HepG2 (cell line): ENCODE data around the gene HORMAD2. TPM values are rescaled to one million over a fixed set of nuclear protein-coding genes. Genes with fewer than 3 reads are reported as not detected.
A peak's percentile ranks its signal among the peaks of the same experiment; 100 is the strongest.

Source experiments
- ATAC-seq: fragments of 200-7000 bp; cut with Tn5 transposase; 3 replicates; pipeline ENCODE4 v1.9.1; 2020; ENCODE audit warnings: mild to moderate bottlenecking, moderate library complexity
- BruUV-seq: library from RNA; stranded (reverse); fragments of 400-500 nt; replicated peaks from 2 replicates; lab custom pipeline; 2021; lab: Mats Ljungman, UMichigan
- CTCF ChIA-PET: fragments of 300-600 bp; formaldehyde crosslinking; extraction: SDS; loops from one replicate; lab custom pipeline; 2021; ENCODE audit warnings: low total read pairs, inconsistent platforms, low intra/inter-chr PET ratio; lab: Yijun Ruan, JAX
- POLR2A ChIA-PET: fragments of 350-600 bp; sonication (Branson Sonifier 250); formaldehyde crosslinking; loops from one replicate; lab custom pipeline; 2020; ENCODE audit warnings: antibody characterized with exemption, inconsistent platforms; lab: Yijun Ruan, JAX
- DNase-seq: peaks from one replicate; pipeline ENCODE4 v3.0.0-alpha.2; 2015; ENCODE audit warnings: low spot score
- FAIRE-seq: peaks from 3 replicates; lab custom pipeline; 2011; peaks lifted over from hg19 to GRCh38; lab: Jason Lieb, UNC
- H2AFZ ChIP-seq: one replicate; pipeline ENCODE4 v1.6.1; 2011; ENCODE audit warnings: low read length, inconsistent platforms
- H3K27ac ChIP-seq: fragments of 300-600 bp; 3 replicates; pipeline ENCODE4 v1.8.0; 2011; ENCODE audit warnings: mixed run types, mild to moderate bottlenecking, mixed read lengths, low read length, inconsistent platforms; ENCODE audit not compliant: insufficient read depth; ENCODE audit errors: extremely low read length
- H3K27me3 ChIP-seq, 2 experiments: fragments of 200-600 bp in 1 of 2; 2 replicates in 1 of 2; 3 replicates in 1 of 2; pipeline versions ENCODE4 v1.6.0 to v1.8.0; 2011; ENCODE audit warnings: low read length in 2 of 2, mild to moderate bottlenecking in 2 of 2, moderate library complexity in 2 of 2, inconsistent platforms in 1 of 2; ENCODE audit not compliant: insufficient read depth in 2 of 2, control insufficient read depth in 1 of 2
- H3K36me3 ChIP-seq, 2 experiments: fragments of 200-600 bp in 1 of 2; replicated peaks in 1 of 2; 2 replicates in 1 of 2; 3 replicates in 1 of 2; pipeline versions ENCODE4 v1.5.1 to v1.8.0; 2011; ENCODE audit warnings: low read length in 2 of 2, inconsistent platforms in 1 of 2; ENCODE audit not compliant: insufficient read depth in 2 of 2, control insufficient read depth in 1 of 2
- H3K4me1 ChIP-seq: 2 replicates; pipeline ENCODE4 v1.5.1; 2012; ENCODE audit warnings: low read length, inconsistent platforms; ENCODE audit not compliant: insufficient read depth
- H3K4me2 ChIP-seq: 2 replicates; pipeline ENCODE4 v1.6.0; 2011; ENCODE audit warnings: low read depth, low read length, inconsistent platforms
- H3K4me3 ChIP-seq, 3 experiments: fragments of 200-600 bp in 1 of 3; sonication (generic), shearing (Covaris generic) in 1 of 3; replicated peaks in 1 of 3; 2 replicates each; pipeline ENCODE4 v1.5.1; 2011 to 2016; ENCODE audit warnings: low read length in 3 of 3, inconsistent platforms in 2 of 3, low read depth in 2 of 3, mild to moderate bottlenecking in 2 of 3, control low read depth in 1 of 3, mixed read lengths in 1 of 3; ENCODE audit not compliant: insufficient read depth in 1 of 3
- H3K79me2 ChIP-seq: one replicate; pipeline ENCODE4 v1.6.1; 2011; ENCODE audit warnings: low read length, inconsistent platforms; ENCODE audit not compliant: insufficient read depth
- H3K9ac ChIP-seq: 2 replicates; pipeline ENCODE4 v1.6.0; 2011; ENCODE audit warnings: mild to moderate bottlenecking, low read depth, low read length, inconsistent platforms; ENCODE audit not compliant: insufficient read depth
- H3K9me3 ChIP-seq: 2 replicates; pipeline ENCODE4 v1.5.1; 2012; ENCODE audit warnings: mild to moderate bottlenecking, low read length
- H4K20me1 ChIP-seq: 2 replicates; pipeline ENCODE4 v1.6.0; 2011; ENCODE audit warnings: inconsistent platforms, mild to moderate bottlenecking, low read length, moderate library complexity; ENCODE audit not compliant: insufficient read depth
- CHD2 ChIP-seq: IDR thresholded peaks from 2 replicates; pipeline ENCODE4 v1.6.1; 2011; ENCODE audit warnings: low read depth, low read length, improper control_type of control experiment
- ETS1 ChIP-seq: sonication (generic); formaldehyde crosslinking; IDR thresholded peaks from 2 replicates; pipeline ENCODE4 v1.4.0; 2020; ENCODE audit warnings: missing genetic modification reagents
- GZF1 ChIP-seq: sonication (generic); formaldehyde crosslinking; IDR thresholded peaks from 2 replicates; pipeline ENCODE4 v1.5.1; 2020; ENCODE audit warnings: mild to moderate bottlenecking, missing genetic modification reagents
- MAFF ChIP-seq: IDR thresholded peaks from 2 replicates; pipeline ENCODE4 v1.6.1; 2011; ENCODE audit warnings: low read depth, low read length, improper control_type of control experiment
- MAFK ChIP-seq, 2 experiments: IDR thresholded peaks in 1 of 2; conservative IDR thresholded peaks in 1 of 2; 2 replicates each; pipeline ENCODE4 v1.6.1; 2011; ENCODE audit warnings: improper control_type of control experiment in 2 of 2, low read length in 2 of 2
- MED1 ChIP-seq: sonication (generic); formaldehyde crosslinking; IDR thresholded peaks from 2 replicates; pipeline ENCODE4 v1.4.0; 2020; ENCODE audit warnings: missing genetic modification reagents
- NR2C2 ChIP-seq: sonication (generic); formaldehyde crosslinking; IDR thresholded peaks from 2 replicates; pipeline ENCODE4 v1.4.0; 2020; ENCODE audit warnings: missing genetic modification reagents, mild to moderate bottlenecking, moderate library complexity, borderline replicate concordance
- ZNF546 ChIP-seq: sonication (generic); formaldehyde crosslinking; conservative IDR thresholded peaks from 2 replicates; pipeline ENCODE4 v1.8.1; 2023; ENCODE audit warnings: mild to moderate bottlenecking, missing genetic modification reagents
- WGBS: methylation state at CpG from one replicate; pipeline ENCODE4 v1.1.6; 2017; ENCODE audit warnings: low lambda C conversion rate; 5-methylcytosine and 5-hydroxymethylcytosine counted together
- in situ Hi-C: cut with HindIII; loops from 2 replicates; pipeline ENCODE4 v1.10.0; 2017; ENCODE audit warnings: low pct_unique_long_range_greater_than_20kb; ENCODE audit not compliant: extremely low pct_ligation_motif_present
- intact Hi-C: fragments of 100-400 bp; cut with micrococcal nuclease; formaldehyde crosslinking; loops from one replicate; pipeline ENCODE4 v1.10.0; 2022; ENCODE audit not compliant: unreplicated experiment
- polyA plus RNA-seq, 8 experiments: library from polyadenylated mRNA; depleted of rRNA in 3 of 8; stranded (reverse) in 7 of 8; unstranded in 1 of 8; fragments of >200 nt; fragmentation: Illumina TruSeq in 4 of 8; extraction: Trizol in 4 of 8; gene quantifications; 2 replicates each; pipeline versions ENCODE4 v1.2.1 to v1.2.3, GENCODE V29; 2011 to 2016; ENCODE audit warnings: low read depth in 4 of 8, missing spikeins in 1 of 8, mixed read lengths in 1 of 8; ENCODE audit not compliant: insufficient read depth in 1 of 8
- total RNA-seq, 5 experiments: library from RNA; depleted of rRNA; stranded (reverse); fragments of >200 nt; fragmentation: Illumina TruSeq; extraction: Trizol; gene quantifications; 2 replicates each; pipeline ENCODE4 v1.2.3, GENCODE V29; 2016; ENCODE audit warnings: low read depth in 1 of 5

Gene HORMAD2
- total and polyA plus RNA-seq, 2 of the 13 experiments (the other 11 are each of a cell fraction or from before 2014, with no cell fraction given), result not detected

GRCh38 chr22:30140414-30140813, 60.1 kb downstream of the HORMAD2 start:
- no TSS peak for BruUV-seq
- CTCF ChIA-PET, result interaction anchor here (0.7 kb wide), 1 partner anchor 14 kb away, joined by 3 read pairs; no protein-coding TSS in a partner anchor
- in situ Hi-C loops, result no loop called here

DNA sequence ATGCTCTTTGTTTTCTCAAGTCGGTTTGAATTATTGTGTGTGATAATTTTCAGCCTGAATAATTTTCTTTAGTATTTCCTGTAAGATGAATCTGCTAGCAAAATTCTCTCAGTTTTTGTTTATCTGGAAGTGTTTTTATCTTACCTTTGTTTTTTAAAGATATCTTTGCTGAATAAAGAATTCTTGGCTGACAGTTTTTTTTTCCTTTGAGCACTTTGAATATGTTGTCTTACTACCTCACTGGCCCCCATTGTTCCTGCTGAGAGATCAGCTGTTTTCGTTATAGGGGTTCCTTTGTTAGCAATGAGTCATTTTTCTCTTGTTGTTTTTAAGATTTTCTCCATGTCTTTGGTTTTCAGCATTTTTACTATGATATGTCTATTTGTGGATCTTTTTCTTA, 63.0 kb downstream of the HORMAD2 start:
- no peak overlapping the region for H3K9ac ChIP-seq
- intact Hi-C loops, result no loop called here

More at GRCh38 chr22:30140414-30140813, 60.1 kb downstream of the HORMAD2 start:
- intact Hi-C loops, result no loop called here
- peaks cover 2 to 4% of the 10 kb centered on the region in 2 experiments; a peak in 3 of 5 replicates for H3K27me3 ChIP-seq
- POLR2A ChIA-PET, result no interaction called here
- H3K4me2 ChIP-seq, result no peak overlapping the region
- FAIRE-seq (no peak), DNase-seq (no peak), ATAC-seq (no peak)
- no peaks in the 10 kb centered on the region for H4K20me1 ChIP-seq
- H3K9ac ChIP-seq, result no peak overlapping the region
- no peak overlapping the region for H2AFZ ChIP-seq
- TF ChIP-seq MED1, result no peak
- TF ChIP-seq GZF1 (CRISPR knock-in tag), result no peak
- TF ChIP-seq ZNF546, result no peak
- no peak for TF ChIP-seq ETS1 (CRISPR knock-in tag)
- TF ChIP-seq MAFF, result peak; percentile 30; the same call in 1 of the 2 replicates
- peak in 1 of 2 experiments; percentile 63; a peak in 2 of 4 replicates for TF ChIP-seq MAFK (conservative IDR thresholded peaks at IDR 0.05 in 1 of 2, IDR thresholded peaks at IDR 0.05 in 1 of 2; ENCODE audit: low read length in 2 of 2)
- no peaks in the 10 kb centered on the region for H3K4me1 ChIP-seq
- H3K4me3 ChIP-seq, result no peak overlapping the region
- H3K36me3 ChIP-seq, result no peaks in the 10 kb centered on the region
- H3K27ac ChIP-seq, result no peak overlapping the region
- H3K79me2 ChIP-seq, result no peaks in the 10 kb centered on the region
- 0 out of 2 replicates have a peak, but pooled peaks cover 6% of the 10 kb centered on the region for H3K9me3 ChIP-seq

More for the DNA sequence above, 63.0 kb downstream of the HORMAD2 start:
- H3K79me2 ChIP-seq, result no peaks in the 10 kb centered on the region
- H3K4me2 ChIP-seq, result no peak overlapping the region
- POLR2A ChIA-PET, result no interaction called here
- ATAC-seq (no peak), FAIRE-seq (no peak)
- no peak overlapping the region for H3K4me3 ChIP-seq
- no peaks in the 10 kb centered on the region for H3K4me1 ChIP-seq
- WGBS, result 9% methylated on average over 2 of the region's 2 CpGs
- in situ Hi-C loops, result no loop called here
- no peak overlapping the region for H2AFZ ChIP-seq
- no TSS peak for BruUV-seq
- TF ChIP-seq CHD2 (no peak), NR2C2 (CRISPR knock-in tag) (no peak)
- TF ChIP-seq, all 625 proteins: peak for 0
- H3K36me3 ChIP-seq, result no peaks in the 10 kb centered on the region
- CTCF ChIA-PET, result no interaction called here
- H3K27ac ChIP-seq, result no peak overlapping the region
- H3K9me3 ChIP-seq, result 0 out of 2 replicates have a peak, but pooled peaks cover 6% of the 10 kb centered on the region
- H3K27me3 ChIP-seq, result peaks cover 2 to 4% of the 10 kb centered on the region in 2 experiments; a peak in 2 of 5 replicates
- no peaks in the 10 kb centered on the region for H4K20me1 ChIP-seq
- DNase-seq, result no peak
